Right lobe of liver (tissue), 6 donors: ENCODE data around the gene ANTXR1. TPM values are rescaled to one million over a fixed set of nuclear protein-coding genes. Genes with fewer than 3 reads are reported as not detected.
A peak's percentile ranks its signal among the peaks of the same experiment; 100 is the strongest.

Experiments used
- ATAC-seq, 4 donors: fragments of 200-7000 bp; cut with Tn5 transposase; one replicate each; pipeline ENCODE4 v1.9.1; 2020; ENCODE audit warnings: mild to moderate bottlenecking in 4 of 4, moderate library complexity in 4 of 4
- DNase-seq, 3 donors: peaks; one replicate each; pipeline ENCODE4 v3.0.0-alpha.2; 2020
- H3K27ac ChIP-seq, 3 donors: fragments of 200-600 bp; one replicate each; pipeline ENCODE4 v1.8.0; 2022
- H3K27me3 ChIP-seq, 2 donors: fragments of 200-600 bp; one replicate each; pipeline ENCODE4 v1.8.0; 2022
- H3K36me3 ChIP-seq, 4 donors: fragments of 200-600 bp; sonication (generic) in 1 of 4; one replicate each; pipeline versions ENCODE4 v1.5.1 to v1.8.0; 2017 to 2022; ENCODE audit warnings: control low read depth in 1 of 4
- H3K4me1 ChIP-seq, 4 donors: fragments of 200-600 bp; sonication (generic) in 1 of 4; one replicate each; pipeline versions ENCODE4 v1.5.1 to v1.8.0; 2017 to 2022; ENCODE audit warnings: control low read depth in 1 of 4
- H3K4me3 ChIP-seq, 3 donors: fragments of 200-600 bp; one replicate each; pipeline ENCODE4 v1.8.0; 2022
- H3K9me3 ChIP-seq, 4 donors: fragments of 200-600 bp; sonication (generic) in 1 of 4; one replicate each; pipeline versions ENCODE4 v1.5.1 to v1.8.0; 2017 to 2022; ENCODE audit warnings: control low read depth in 1 of 4
- POLR2A ChIP-seq: fragments of 450-650 bp; IDR thresholded peaks from one replicate; pipeline ENCODE4 v1.6.1; 2017; ENCODE audit warnings: antibody characterized with exemption, mild to moderate bottlenecking
- WGBS: methylation state at CpG from one replicate; pipeline ENCODE4 v1.1.6; 2018; ENCODE audit warnings: low coverage, low lambda C conversion rate; ENCODE audit not compliant: insufficient coverage; ENCODE audit errors: missing lambda C conversion rate; 5-methylcytosine and 5-hydroxymethylcytosine counted together
- intact Hi-C, 2 donors: fragments of 100-400 bp; cut with DNase I; formaldehyde crosslinking; loops; one replicate each; pipeline versions ENCODE4 v1.11.2 to v1.14.1; 2022
- total RNA-seq, 6 experiments: library from RNA; depleted of rRNA in 2 of 6; stranded (reverse); fragments of >200 nt in 2 of 6; fragmentation: NEBNext Ultra II Directional in 3 of 6; extraction: Animal tissue kit (Norgen Biotek cat#: 25700) in 3 of 6; gene quantifications; one replicate each; pipeline versions ENCODE4 v1.1.0 to v1.2.4, GENCODE V29; 2016 to 2023
- TF ChIP-seq, protein P1 (sequence below), 4 donors: fragments of 200-600 bp in 3 of 4; fragments of 450-650 bp in 1 of 4; IDR thresholded peaks; one replicate each; pipeline versions ENCODE4 v1.5.1 to v1.8.0; 2016 to 2022; ENCODE audit warnings: antibody characterized with exemption in 4 of 4, mild to moderate bottlenecking in 2 of 4
- donor health status: DM: no; HTN: yes; CAD: no.
- donor health status: DM: no; HTN: no; CAD: no.
- donor health status: DM: no; HTN: no; CAD: no.
- donor health status: DM: no; HTN: yes; CAD: no.
- donor health status: DM: no; HTN: yes; CAD: no.

ANTXR1 gene
- total RNA-seq, 6 experiments from 2014 or later, result 1.1 to 4.1 (median 2.9) TPM

- no peaks in the 10 kb centered on the region for H3K4me1 ChIP-seq
- ATAC-seq (no peak), DNase-seq (no peak)
- intact Hi-C loops, result no loop called here
- H3K4me3 ChIP-seq, result no peak overlapping the region
- WGBS, result 78% methylated on average over 6 of the region's 6 CpGs
- no peaks in the 10 kb centered on the region for H3K27me3 ChIP-seq
- no peak overlapping the region for H3K27ac ChIP-seq
- H3K9me3 ChIP-seq, result no peaks in the 10 kb centered on the region
- TF ChIP-seq, protein P1, sequence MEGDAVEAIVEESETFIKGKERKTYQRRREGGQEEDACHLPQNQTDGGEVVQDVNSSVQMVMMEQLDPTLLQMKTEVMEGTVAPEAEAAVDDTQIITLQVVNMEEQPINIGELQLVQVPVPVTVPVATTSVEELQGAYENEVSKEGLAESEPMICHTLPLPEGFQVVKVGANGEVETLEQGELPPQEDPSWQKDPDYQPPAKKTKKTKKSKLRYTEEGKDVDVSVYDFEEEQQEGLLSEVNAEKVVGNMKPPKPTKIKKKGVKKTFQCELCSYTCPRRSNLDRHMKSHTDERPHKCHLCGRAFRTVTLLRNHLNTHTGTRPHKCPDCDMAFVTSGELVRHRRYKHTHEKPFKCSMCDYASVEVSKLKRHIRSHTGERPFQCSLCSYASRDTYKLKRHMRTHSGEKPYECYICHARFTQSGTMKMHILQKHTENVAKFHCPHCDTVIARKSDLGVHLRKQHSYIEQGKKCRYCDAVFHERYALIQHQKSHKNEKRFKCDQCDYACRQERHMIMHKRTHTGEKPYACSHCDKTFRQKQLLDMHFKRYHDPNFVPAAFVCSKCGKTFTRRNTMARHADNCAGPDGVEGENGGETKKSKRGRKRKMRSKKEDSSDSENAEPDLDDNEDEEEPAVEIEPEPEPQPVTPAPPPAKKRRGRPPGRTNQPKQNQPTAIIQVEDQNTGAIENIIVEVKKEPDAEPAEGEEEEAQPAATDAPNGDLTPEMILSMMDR (IDR thresholded peaks at IDR 0.05), result no peak
- TF ChIP-seq POLR2A, result no peak
- no peaks in the 10 kb centered on the region for H3K36me3 ChIP-seq
Observed at GRCh38 chr2:69238449-69239031, 225.6 kb downstream of the ANTXR1 start.

DNA sequence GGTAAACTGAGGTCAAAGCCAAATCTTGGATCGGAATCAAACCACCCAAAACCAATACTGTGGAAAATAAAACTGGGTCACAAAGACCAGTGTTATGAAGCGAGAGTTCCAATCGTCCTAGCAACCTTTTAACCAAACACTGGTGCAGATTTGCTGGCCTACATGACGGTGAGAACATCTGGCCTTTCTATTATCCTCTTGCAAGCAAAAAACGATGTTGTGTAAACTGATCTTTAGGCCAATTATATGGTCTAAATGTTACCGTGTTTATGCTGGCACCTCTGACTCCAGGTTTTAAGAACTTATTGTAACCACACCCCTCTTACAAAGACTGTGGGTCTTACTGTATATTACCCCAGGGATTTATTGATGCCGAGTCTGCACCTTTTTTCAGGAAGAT is 228.1 kb downstream of the ANTXR1 start:
- Histone ChIP-seq H3K9me3 (no peaks in the 10 kb centered on the region), H3K27me3 (no peaks in the 10 kb centered on the region), H3K27ac (no peak overlapping the region), H3K4me3 (no peak overlapping the region), H3K4me1 (no peaks in the 10 kb centered on the region), H3K36me3 (no peaks in the 10 kb centered on the region)
- ATAC-seq, result no peak
- WGBS, result 73% methylated on average over 6 of the region's 7 CpGs
- TF ChIP-seq, protein P1 (IDR thresholded peaks at IDR 0.05), result no peak
- intact Hi-C loops, result no loop called here
- DNase-seq, result no peak

- intact Hi-C loops, result no loop called here
- WGBS, result 92% methylated on average over 6 of the region's 9 CpGs
- ATAC-seq (peak in 1 of 4 donors; percentile 15), DNase-seq (no peak)
- H3K27ac ChIP-seq, result no peak overlapping the region
- H3K36me3 ChIP-seq, result no peaks in the 10 kb centered on the region
- no peaks in the 10 kb centered on the region for H3K9me3 ChIP-seq
- no peaks in the 10 kb centered on the region for H3K27me3 ChIP-seq
- H3K4me3 ChIP-seq, result no peak overlapping the region
- TF ChIP-seq, protein P1 (IDR thresholded peaks at IDR 0.05), result no peak
- TF ChIP-seq POLR2A, result no peak
- no peaks in the 10 kb centered on the region for H3K4me1 ChIP-seq
Observed at GRCh38 chr2:69241664-69242514, 228.9 kb downstream of the ANTXR1 start.

GRCh38 chr2:69242651-69243051 is 229.7 kb downstream of the ANTXR1 start:
- DNase-seq (no peak), ATAC-seq (no peak)
- no peak for TF ChIP-seq POLR2A
- TF ChIP-seq, protein P1 (IDR thresholded peaks at IDR 0.05), result no peak

More at GRCh38 chr2:69242651-69243051, 229.7 kb downstream of the ANTXR1 start:
- Histone ChIP-seq H3K9me3 (no peaks in the 10 kb centered on the region), H3K4me1 (no peaks in the 10 kb centered on the region), H3K36me3 (no peaks in the 10 kb centered on the region), H3K4me3 (no peak overlapping the region), H3K27ac (no peak overlapping the region), H3K27me3 (no peaks in the 10 kb centered on the region)
- intact Hi-C loops, result no loop called here
- WGBS, result 79% methylated on average over 7 of the region's 7 CpGs
